Choroid plexus epithelial cell (primary cell): ENCODE measurements around the gene SYNCRIP.

ENCODE experiments used
- DNase-seq: peaks from one replicate; pipeline ENCODE4 v3.0.0-alpha.2; 2010; ENCODE audit warnings: low read depth
- H3K4me3 ChIP-seq: 2 replicates; pipeline ENCODE4 v1.5.1; 2011; ENCODE audit warnings: low read depth, mild to moderate bottlenecking, control low read depth, low read length, moderate library complexity
- CTCF ChIP-seq: conservative IDR thresholded peaks from 2 replicates; pipeline ENCODE4 v1.5.1; 2011; ENCODE audit warnings: low read depth, mild to moderate bottlenecking, control low read depth, inconsistent platforms, low read length, moderate library complexity

Gene SYNCRIP

GRCh38 chr6:85680388-85680787 is 37.7 kb upstream of the SYNCRIP start:
- H3K4me3 ChIP-seq, result peak overlapping the region; percentile 77

GRCh38 chr6:85679445-85680123 is 36.9 kb upstream of the SYNCRIP start:
- TF ChIP-seq CTCF, result no peak
- no peak for DNase-seq
- peak overlapping the region; percentile 77 for H3K4me3 ChIP-seq

More at GRCh38 chr6:85680388-85680787, 37.7 kb upstream of the SYNCRIP start:
- no peak for DNase-seq
- no peak for TF ChIP-seq CTCF

- no peak for TF ChIP-seq CTCF
- peak; percentile 99 for DNase-seq
- H3K4me3 ChIP-seq, result peak overlapping the region; percentile 92
These were observed 36.1 kb upstream of the SYNCRIP start for GRCh38 chr6:85678602-85679444.

- peak overlapping the region; percentile 92 for H3K4me3 ChIP-seq
- no peak for DNase-seq
- no peak for TF ChIP-seq CTCF
These were observed 35.4 kb upstream of the SYNCRIP start for GRCh38 chr6:85678026-85678601.

GRCh38 chr6:85677234-85677956 is 34.7 kb upstream of the SYNCRIP start:
- peak overlapping the region; percentile 92 for H3K4me3 ChIP-seq
- DNase-seq, result peak; percentile 53
- peak; percentile 38 for TF ChIP-seq CTCF

GRCh38 chr6:85676086-85676729 is 33.5 kb upstream of the SYNCRIP start:
- no peak for TF ChIP-seq CTCF
- no peak for DNase-seq
- H3K4me3 ChIP-seq, result peak overlapping the region; percentile 92
